HG03095 (cell line): ENCODE results near the gene GRIN2C.

Source experiments
- ATAC-seq: cut with Tn5 transposase; IDR thresholded peaks from one replicate; pipeline ENCODE4 v1.9.1; 2021; ENCODE audit warnings: moderate library complexity; ENCODE audit not compliant: unreplicated experiment

The GRIN2C gene

GRCh38 chr17:74804683-74805082, 55.0 kb downstream of the GRIN2C start:
- no peak for ATAC-seq

GRCh38 chr17:74803971-74804370, 55.7 kb downstream of the GRIN2C start:
- ATAC-seq = no peak

GRCh38 chr17:74803388-74803930, 56.2 kb downstream of the GRIN2C start:
- ATAC-seq = no peak

- no peak for ATAC-seq
Measured at GRCh38 chr17:74801896-74802295, 57.8 kb downstream of the GRIN2C start.

GRCh38 chr17:74800531-74800930, 59.2 kb downstream of the GRIN2C start:
- ATAC-seq = no peak

GRCh38 chr17:74799097-74799496, 60.6 kb downstream of the GRIN2C start:
- ATAC-seq = no peak

- ATAC-seq = no peak
Measured at GRCh38 chr17:74798239-74798707, 61.4 kb downstream of the GRIN2C start.

GRCh38 chr17:74797824-74798223, 61.9 kb downstream of the GRIN2C start:
- ATAC-seq = no peak

- no peak for ATAC-seq
Measured at GRCh38 chr17:74796866-74797265, 62.8 kb downstream of the GRIN2C start.

GRCh38 chr17:74796211-74796610, 63.5 kb downstream of the GRIN2C start:
- no peak for ATAC-seq

GRCh38 chr17:74795327-74796020, 64.2 kb downstream of the GRIN2C start:
- no peak for ATAC-seq

- no peak for ATAC-seq
Measured at GRCh38 chr17:74792586-74793105, 67.0 kb downstream of the GRIN2C start.
